Activated gamma-delta T cell (primary cell): ENCODE measurements around the gene TBC1D14.

ENCODE experiments used
- DNase-seq: peaks from one replicate; lab custom pipeline; 2025; lab: John Stamatoyannopoulos, UW

TBC1D14 gene

DNA sequence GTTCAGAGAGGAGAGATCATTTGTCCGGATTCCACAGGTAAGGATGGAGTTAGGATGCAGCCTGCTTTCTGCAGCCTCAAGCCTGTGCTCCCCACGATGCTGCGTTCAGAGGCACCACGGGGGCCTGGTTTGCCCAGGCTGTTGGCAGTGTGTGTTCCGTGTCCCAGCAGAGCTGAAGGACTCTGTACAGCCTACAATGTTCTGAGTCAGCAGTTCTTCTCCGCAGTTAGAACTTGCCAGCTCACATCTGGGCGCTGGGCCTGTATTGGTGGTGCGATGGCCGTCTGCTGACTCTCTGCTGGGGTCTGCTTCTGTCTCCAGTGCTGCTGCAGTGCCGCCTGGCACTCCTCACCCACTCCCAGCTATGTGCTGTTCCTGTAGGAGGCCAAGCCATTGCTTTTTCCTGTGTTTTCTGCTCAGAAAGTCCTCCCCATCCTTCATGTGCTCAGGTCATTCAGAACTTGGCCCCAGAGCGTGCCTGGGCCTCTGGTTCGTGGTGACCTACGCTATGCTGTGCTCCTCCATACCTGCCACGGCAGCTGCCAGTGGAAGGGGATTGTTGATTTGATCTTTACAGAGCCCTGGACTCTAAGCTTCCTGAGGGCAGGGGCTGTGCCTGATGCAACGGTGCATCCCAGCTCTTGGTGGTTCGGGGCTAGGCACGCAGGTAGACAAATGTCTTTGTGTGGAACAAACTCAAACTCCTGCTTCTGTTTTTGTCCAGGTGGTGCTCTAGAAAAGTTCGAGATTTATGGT lies 91.0 kb downstream of the TBC1D14 start:
- no peak for DNase-seq

DNA sequence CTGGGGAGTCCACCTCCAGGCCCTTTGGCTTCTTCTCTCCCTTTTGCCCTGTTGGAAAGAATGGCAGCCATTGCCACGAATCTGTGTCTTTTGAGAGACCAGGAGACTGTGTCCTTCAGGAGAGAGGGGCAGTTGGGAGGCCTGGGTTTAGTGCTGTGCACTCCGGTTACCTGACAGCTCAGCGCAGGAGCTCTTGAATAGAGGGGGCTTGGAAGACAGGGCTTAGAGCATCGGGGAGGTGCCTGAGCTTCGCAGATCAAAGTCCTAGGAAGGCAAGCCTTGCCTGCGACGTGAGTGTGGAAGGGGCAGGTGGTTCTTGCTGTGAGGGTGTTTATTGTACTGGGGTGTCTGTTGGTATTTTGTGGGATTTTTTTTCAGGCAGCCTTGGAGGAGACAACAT lies 91.6 kb downstream of the TBC1D14 start:
- no peak for DNase-seq

- DNase-seq = no peak
Observed at GRCh38 chr4:7002336-7002735, 92.7 kb downstream of the TBC1D14 start.

- no peak for DNase-seq
Observed at GRCh38 chr4:7003176-7003878, 93.7 kb downstream of the TBC1D14 start.

- DNase-seq = no peak
Observed at GRCh38 chr4:7003879-7004240, 94.2 kb downstream of the TBC1D14 start.

- DNase-seq = no peak
Observed at GRCh38 chr4:7004331-7004730, 94.7 kb downstream of the TBC1D14 start.

GRCh38 chr4:7005571-7005970 lies 95.9 kb downstream of the TBC1D14 start:
- no peak for DNase-seq

- DNase-seq = no peak
Observed at GRCh38 chr4:7006411-7006810, 96.8 kb downstream of the TBC1D14 start.

DNA sequence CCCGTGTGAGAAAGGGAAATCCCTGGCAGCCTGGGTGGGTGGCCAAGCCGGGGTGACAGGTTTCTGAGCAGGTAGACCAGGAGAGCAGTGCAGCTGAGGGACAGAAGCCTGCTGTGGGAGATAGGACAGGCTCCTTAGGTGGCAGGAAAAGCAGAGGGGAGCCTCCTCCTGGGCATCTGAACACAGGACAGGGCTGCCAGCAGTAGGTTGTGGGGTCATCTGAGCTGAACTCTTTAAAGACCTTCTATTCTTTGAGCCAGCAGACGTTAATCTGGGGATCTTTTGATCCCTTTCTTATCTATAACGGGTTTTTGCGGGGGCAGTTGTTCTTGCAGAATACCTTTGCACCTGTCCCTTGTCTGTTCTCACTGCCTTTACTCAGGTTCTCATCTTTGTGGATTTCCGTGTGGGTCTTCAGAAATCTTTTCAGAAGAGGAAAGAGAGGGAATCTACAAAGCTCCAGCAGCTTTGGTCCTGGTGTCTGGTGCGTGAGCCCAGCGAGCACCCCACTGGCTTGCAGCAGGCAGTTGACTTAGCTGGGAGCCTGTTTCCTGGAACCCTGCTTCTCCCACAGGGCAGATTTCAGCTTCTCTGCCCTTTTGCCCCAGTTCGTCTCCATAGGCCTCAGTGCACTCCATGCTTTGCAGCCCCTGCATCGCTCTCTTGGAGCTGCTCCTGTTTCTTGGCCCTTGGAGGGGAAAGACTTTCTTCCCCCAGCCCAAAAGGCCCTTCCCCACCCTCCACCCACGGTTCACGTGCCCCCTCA lies 97.7 kb downstream of the TBC1D14 start:
- DNase-seq = no peak

- DNase-seq = no peak
Observed at GRCh38 chr4:7007944-7008343, 98.3 kb downstream of the TBC1D14 start.

DNA sequence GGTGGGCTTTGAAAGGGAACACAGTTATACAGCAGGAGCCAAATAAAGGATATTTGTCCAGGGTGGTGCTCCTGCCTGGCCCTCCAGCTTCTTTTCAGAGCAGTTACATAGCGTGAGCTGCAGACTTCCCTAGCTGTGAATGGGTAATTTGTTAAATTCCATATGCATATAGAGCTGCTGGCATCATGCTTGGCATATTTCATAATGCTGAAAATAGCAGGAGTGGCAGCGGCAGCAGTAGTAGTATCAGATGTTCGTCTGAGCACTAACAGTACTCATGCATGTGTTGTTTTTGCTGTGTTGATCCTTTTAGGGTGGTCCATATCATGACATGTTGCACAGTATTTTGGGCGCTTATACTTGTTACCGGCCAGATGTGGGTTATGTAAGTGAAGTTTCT lies 99.9 kb downstream of the TBC1D14 start:
- no peak for DNase-seq

DNA sequence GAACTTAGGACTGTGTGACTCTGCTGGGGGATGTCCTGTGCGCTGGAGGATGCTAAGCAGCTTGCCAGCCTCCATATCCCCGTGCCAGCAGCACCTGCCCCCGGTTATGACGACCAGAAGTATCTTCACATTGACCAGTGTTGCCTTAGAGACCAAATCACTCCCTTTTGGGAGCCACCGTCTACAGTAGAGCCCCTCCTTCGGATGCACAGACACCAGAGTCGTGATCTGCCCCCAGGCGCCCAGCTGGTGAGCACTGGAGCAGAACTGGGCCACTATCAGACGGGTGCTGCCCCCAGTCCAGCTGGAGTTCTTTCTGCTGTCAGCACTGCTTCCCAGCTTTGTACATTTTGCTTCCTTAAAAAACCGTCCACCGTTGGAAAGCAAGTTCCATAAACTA lies 103.5 kb downstream of the TBC1D14 start:
- DNase-seq = no peak

DNA sequence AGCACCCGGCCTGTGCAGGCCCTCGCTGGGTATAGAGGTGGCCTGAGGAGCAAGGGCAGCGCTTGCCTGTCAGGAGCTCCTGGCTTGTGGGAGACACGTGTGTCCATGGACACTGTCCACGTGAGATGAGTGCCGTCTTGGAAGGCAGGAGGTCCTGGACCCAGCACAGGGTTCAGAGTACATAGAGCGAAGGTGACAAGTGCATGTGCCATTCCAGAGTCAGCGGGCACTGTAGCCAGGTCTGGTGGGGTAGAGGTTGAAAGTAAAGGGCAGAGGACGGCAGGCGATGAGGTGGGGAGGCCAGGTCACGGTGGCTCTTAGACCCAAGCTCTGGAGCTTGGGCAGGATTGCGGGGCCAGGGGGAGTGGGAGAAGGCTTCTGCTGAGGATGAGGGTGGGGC lies 105.2 kb downstream of the TBC1D14 start:
- no peak for DNase-seq

GRCh38 chr4:7015383-7016035 lies 105.9 kb downstream of the TBC1D14 start:
- no peak for DNase-seq

GRCh38 chr4:7016086-7016485 lies 106.5 kb downstream of the TBC1D14 start:
- DNase-seq = no peak

- DNase-seq = no peak
Observed at GRCh38 chr4:7016512-7016911, 106.9 kb downstream of the TBC1D14 start.

GRCh38 chr4:7017446-7018048 lies 107.9 kb downstream of the TBC1D14 start:
- no peak for DNase-seq

DNA sequence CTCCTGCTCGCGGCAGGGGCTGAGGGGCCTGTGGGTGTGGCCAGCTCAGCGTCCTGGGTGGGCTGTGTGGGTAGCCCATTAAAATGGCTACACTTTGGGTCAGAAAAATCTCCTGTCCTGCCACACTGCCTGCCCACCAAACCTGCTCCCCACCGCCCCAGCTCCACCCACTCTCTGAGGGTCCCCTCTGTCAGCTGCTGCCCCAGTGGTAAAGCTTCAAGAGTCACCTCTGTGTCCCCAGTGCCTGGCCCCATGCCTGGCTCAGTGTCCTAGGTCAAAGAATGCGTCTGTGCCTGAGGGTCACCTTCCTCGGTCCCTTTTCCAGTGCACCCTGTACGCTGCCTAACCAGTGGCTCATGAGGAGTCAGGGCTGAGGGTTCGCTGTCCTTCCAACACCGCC lies 108.7 kb downstream of the TBC1D14 start:
- DNase-seq = no peak

DNA sequence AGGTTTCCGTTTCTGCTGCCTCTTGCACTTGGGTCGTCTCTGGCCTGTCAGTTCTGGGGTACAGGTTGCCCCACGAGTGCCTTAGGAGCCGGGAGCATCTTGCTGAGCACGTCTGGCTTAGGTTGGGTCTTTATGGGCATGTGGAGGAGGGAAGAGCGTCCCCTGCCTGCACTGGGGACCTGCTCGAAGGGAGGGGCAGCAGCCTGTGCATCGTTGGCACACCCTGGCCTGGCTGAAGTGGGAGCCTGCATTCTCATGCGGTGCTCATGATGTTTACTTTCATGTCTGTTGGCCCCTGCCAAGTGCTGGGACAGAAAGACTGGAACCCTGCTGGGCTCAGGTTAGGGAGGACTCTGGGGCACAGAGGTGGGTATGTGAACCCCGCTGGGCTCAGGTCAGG lies 109.7 kb downstream of the TBC1D14 start:
- no peak for DNase-seq

DNA sequence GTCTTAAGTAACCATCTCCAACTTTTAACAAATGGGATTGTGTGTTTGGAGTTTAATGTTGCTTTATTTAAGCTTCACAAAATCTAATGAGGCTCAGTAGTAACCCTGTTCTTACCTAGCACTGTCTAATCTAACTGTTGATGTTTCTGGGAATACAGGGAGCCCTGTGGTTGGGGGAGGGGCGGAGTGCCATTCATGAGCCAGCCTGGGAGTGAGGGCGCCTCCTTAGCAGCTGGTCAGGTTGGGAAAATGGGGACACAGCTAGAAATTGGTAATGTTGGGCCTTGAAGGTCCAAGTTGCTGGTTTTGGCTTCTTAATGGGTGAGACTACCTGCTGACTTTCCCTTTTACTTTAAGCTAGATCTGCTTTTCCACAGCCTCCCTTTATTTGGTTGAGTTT lies 110.7 kb downstream of the TBC1D14 start:
- no peak for DNase-seq

- DNase-seq = no peak
Observed at GRCh38 chr4:7020856-7021255, 111.2 kb downstream of the TBC1D14 start.

- DNase-seq = no peak
Observed at GRCh38 chr4:7021355-7021754, 111.7 kb downstream of the TBC1D14 start.
